Panc1 (cell line): ENCODE measurements around the gene EWSR1. TPM values are rescaled to one million over a fixed set of nuclear protein-coding genes. Genes with fewer than 3 reads are reported as not detected.

Source experiments
- ATAC-seq: fragments of 200-7000 bp; cut with Tn5 transposase; 2 replicates; pipeline ENCODE4 v1.9.1; 2020; ENCODE audit warnings: mild to moderate bottlenecking, moderate library complexity
- BruUV-seq: library from RNA; stranded (reverse); fragments of 400-500 nt; replicated peaks from 2 replicates; lab custom pipeline; 2021; lab: Mats Ljungman, UMichigan
- CTCF ChIA-PET: fragments of 300-600 bp; sonication (Branson Sonifier 250); formaldehyde crosslinking; loops from one replicate; lab custom pipeline; 2022; ENCODE audit warnings: antibody characterized with exemption; lab: Charles Lee
- POLR2A ChIA-PET: fragments of 300-600 bp; sonication (Branson Sonifier 250); formaldehyde crosslinking; loops from one replicate; lab custom pipeline; 2022; ENCODE audit warnings: antibody characterized with exemption; lab: Charles Lee
- DNase-seq: peaks from one replicate; pipeline ENCODE4 v3.0.0-alpha.2; 2010; ENCODE audit warnings: low read depth, low spot score
- H3K27ac ChIP-seq: 2 replicates; pipeline ENCODE4 v1.5.1; 2011; ENCODE audit warnings: mild to moderate bottlenecking, low read length, inconsistent platforms
- H3K27me3 ChIP-seq: fragments of 200-500 bp; sonication (Bioruptor generic); 2 replicates; pipeline ENCODE4 v1.6.0; 2014; ENCODE audit warnings: low read length, inconsistent platforms; ENCODE audit not compliant: control insufficient read depth, insufficient read depth
- H3K36me3 ChIP-seq: fragments of 200-500 bp; sonication (Bioruptor generic); 2 replicates; pipeline ENCODE4 v1.5.1; 2014; ENCODE audit warnings: inconsistent platforms, mild to moderate bottlenecking, low read length, moderate library complexity; ENCODE audit not compliant: control insufficient read depth, insufficient read depth
- H3K4me1 ChIP-seq: 2 replicates; pipeline ENCODE4 v1.5.1; 2011; ENCODE audit warnings: inconsistent platforms, mild to moderate bottlenecking, low read length, moderate library complexity; ENCODE audit not compliant: control insufficient read depth, insufficient read depth
- H3K4me3 ChIP-seq, 2 experiments: 2 replicates each; pipeline ENCODE4 v1.5.1; 2011 to 2012; ENCODE audit warnings: low read depth in 2 of 2, low read length in 2 of 2, mild to moderate bottlenecking in 2 of 2, inconsistent platforms in 1 of 2, moderate library complexity in 1 of 2
- H3K9me3 ChIP-seq: fragments of 200-500 bp; sonication (Bioruptor generic); 2 replicates; pipeline ENCODE4 v1.5.1; 2014; ENCODE audit warnings: low read depth, mild to moderate bottlenecking, inconsistent platforms, low read length, moderate library complexity; ENCODE audit not compliant: control insufficient read depth, insufficient read depth
- CTCF ChIP-seq: fragments of 450-650 bp; IDR thresholded peaks from 2 replicates; pipeline ENCODE4 v1.5.1; 2017; ENCODE audit warnings: mild to moderate bottlenecking
- POLR2AphosphoS5 ChIP-seq: IDR thresholded peaks from 2 replicates; pipeline ENCODE4 v1.6.1; 2012; ENCODE audit warnings: mild to moderate bottlenecking, low read depth, low read length, moderate library complexity
- REST ChIP-seq, 2 experiments: IDR thresholded peaks; 2 replicates each; pipeline ENCODE4 v1.6.1; 2011 to 2012; ENCODE audit warnings: low read depth in 2 of 2, control low read depth in 1 of 2, low read length in 1 of 2, mild to moderate bottlenecking in 1 of 2, moderate library complexity in 1 of 2; ENCODE audit not compliant: insufficient read depth in 1 of 2
- SIN3A ChIP-seq: IDR thresholded peaks from 2 replicates; pipeline ENCODE4 v1.6.1; 2012; ENCODE audit warnings: low read depth, mild to moderate bottlenecking, low read length, moderate library complexity, borderline replicate concordance; ENCODE audit not compliant: insufficient read depth
- TCF7L2 ChIP-seq: IDR thresholded peaks from 2 replicates; pipeline ENCODE4 v1.6.1; 2011; ENCODE audit warnings: mild to moderate bottlenecking, low read depth, low read length, inconsistent platforms
- in situ Hi-C: cut with HindIII; loops from 2 replicates; pipeline ENCODE4 v1.10.0; 2016; ENCODE audit warnings: low sequenced_read_pairs, low pct_unique_long_range_greater_than_20kb
- intact Hi-C: fragments of 100-400 bp; cut with micrococcal nuclease; formaldehyde crosslinking; loops from one replicate; pipeline ENCODE4 v1.10.0; 2022; ENCODE audit not compliant: unreplicated experiment
- total RNA-seq: library from RNA; stranded (reverse); gene quantifications from one replicate; pipeline ENCODE4 v1.2.1, GENCODE V29; 2021; ENCODE audit not compliant: unreplicated experiment

Gene EWSR1
- total RNA-seq, 1 experiment from 2014 or later = 272 TPM

GRCh38 chr22:29257751-29258181 is 10.3 kb upstream of the EWSR1 start:
- Histone ChIP-seq H3K9me3 (no peaks in the 10 kb centered on the region), H3K4me1 (no peaks in the 10 kb centered on the region), H3K36me3 (no peaks in the 10 kb centered on the region), H3K4me3 (no peak overlapping the region), H3K27me3 (no peaks in the 10 kb centered on the region), H3K27ac (no peak overlapping the region)
- in situ Hi-C loops (no loop called here), intact Hi-C loops (no loop called here)
- POLR2A ChIA-PET = no interaction called here
- TF ChIP-seq CTCF (no peak), SIN3A (no peak), REST (IDR thresholded peaks at IDR 0.05; ENCODE audit: insufficient read depth in 1 of 2, low read depth in 2 of 2, low read length in 1 of 2) (no peak), TCF7L2 (no peak), POLR2AphosphoS5 (no peak)
- CTCF ChIA-PET = no interaction called here
- ATAC-seq (no peak), DNase-seq (no peak)
- BruUV-seq = no TSS peak

GRCh38 chr22:29258407-29259252 is 9.4 kb upstream of the EWSR1 start:
- no peaks in the 10 kb centered on the region for H3K9me3 ChIP-seq
- intact Hi-C loops (no loop called here), in situ Hi-C loops (no loop called here)
- no peak overlapping the region for H3K27ac ChIP-seq
- BruUV-seq = no TSS peak
- no peak overlapping the region for H3K4me3 ChIP-seq
- DNase-seq (no peak), ATAC-seq (no peak)
- H3K36me3 ChIP-seq = no peaks in the 10 kb centered on the region
- no peak for TF ChIP-seq POLR2AphosphoS5
- no peak for TF ChIP-seq SIN3A
- no peak for TF ChIP-seq CTCF
- POLR2A ChIA-PET = no interaction called here
- CTCF ChIA-PET = no interaction called here
- no peaks in the 10 kb centered on the region for H3K27me3 ChIP-seq
- H3K4me1 ChIP-seq = no peaks in the 10 kb centered on the region
